GM18519 (cell line): ENCODE data around the gene KDM6A.

Source experiments
- ATAC-seq: cut with Tn5 transposase; IDR thresholded peaks from one replicate; pipeline ENCODE4 v1.9.1; 2021; ENCODE audit warnings: mild to moderate bottlenecking, moderate library complexity; ENCODE audit not compliant: unreplicated experiment, low FRiP score

KDM6A gene

DNA sequence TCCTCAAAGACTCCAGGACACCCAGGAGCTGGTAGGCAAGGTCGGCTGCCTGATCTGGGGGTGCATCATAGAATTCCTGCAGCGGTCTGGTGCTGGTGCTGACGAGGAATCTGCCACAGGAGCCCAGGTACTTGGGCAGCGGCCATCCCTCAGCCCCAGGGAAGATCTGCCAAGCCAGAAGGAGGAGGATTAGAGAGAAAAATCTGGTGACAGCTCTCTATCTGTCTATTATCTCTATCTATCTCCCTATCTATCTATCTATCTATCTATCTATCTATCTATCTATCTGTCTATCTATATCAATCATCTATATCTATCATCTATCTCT lies 281.0 kb downstream of the KDM6A start:
- ATAC-seq: no peak

DNA sequence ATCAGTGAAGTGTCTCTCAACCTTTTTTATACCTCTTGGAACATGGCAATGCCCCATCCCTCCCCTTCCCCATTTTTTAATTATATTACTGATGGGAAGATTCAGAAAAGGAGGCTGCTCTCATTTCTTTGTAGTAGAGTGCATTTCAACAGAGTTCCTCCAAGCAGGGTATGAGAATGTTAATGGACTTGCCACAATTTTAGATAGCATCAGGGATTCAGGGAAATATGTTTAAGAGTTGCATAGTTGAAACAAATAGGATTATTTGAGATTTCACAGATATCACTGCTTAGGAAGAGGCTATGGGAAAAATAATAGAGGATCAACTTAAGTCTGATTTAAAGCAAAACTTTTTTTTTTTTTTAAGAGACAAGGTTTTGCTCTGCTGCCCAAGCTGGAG lies 281.5 kb downstream of the KDM6A start:
- ATAC-seq: no peak

DNA sequence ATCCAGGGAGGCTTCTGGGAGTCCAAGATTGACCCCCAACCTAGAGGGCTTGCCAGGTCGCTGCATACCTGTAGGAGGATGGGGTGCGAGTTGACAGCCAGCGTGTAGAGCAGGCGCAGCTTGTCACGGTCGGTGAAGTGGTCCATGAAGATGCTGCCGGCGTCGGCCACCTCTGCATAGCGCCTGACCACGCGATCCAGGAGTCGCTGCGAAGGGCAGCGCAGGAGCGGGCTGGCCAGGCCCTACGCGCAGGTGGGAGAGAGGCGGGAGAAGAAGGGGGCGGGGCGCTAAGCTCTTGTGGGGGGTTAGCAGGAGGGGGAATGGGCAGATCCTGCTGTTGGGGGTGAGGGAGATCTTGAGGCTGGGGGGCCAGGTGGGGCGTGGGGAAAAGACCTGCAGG lies 284.7 kb downstream of the KDM6A start:
- ATAC-seq: no peak
